HEK293 (cell line): ENCODE data around the gene RAG1.
A peak's percentile ranks its signal among the peaks of the same experiment; 100 is the strongest.

ENCODE experiments used
- KLF1 ChIP-seq: fragments of 450-650 bp; formaldehyde crosslinking; IDR thresholded peaks from 2 replicates; pipeline ENCODE4 v1.5.1; 2016; ENCODE audit warnings: missing biosample characterization, missing genetic modification characterization
- KLF8 ChIP-seq: fragments of 450-650 bp; formaldehyde crosslinking; IDR thresholded peaks from 2 replicates; pipeline ENCODE4 v1.5.1; 2016; ENCODE audit warnings: missing biosample characterization, missing genetic modification characterization
- PRDM1 ChIP-seq: fragments of 450-650 bp; formaldehyde crosslinking; IDR thresholded peaks from 2 replicates; pipeline ENCODE4; 2016; ENCODE audit warnings: missing biosample characterization, missing genetic modification characterization
- RBAK ChIP-seq: fragments of 450-650 bp; formaldehyde crosslinking; IDR thresholded peaks from 2 replicates; pipeline ENCODE4 v1.5.1; 2016; ENCODE audit warnings: missing biosample characterization, missing genetic modification characterization
- SCRT1 ChIP-seq: fragments of 450-650 bp; formaldehyde crosslinking; IDR thresholded peaks from 2 replicates; pipeline ENCODE4 v1.5.1; 2016; ENCODE audit warnings: missing biosample characterization, missing genetic modification characterization, borderline replicate concordance
- SP3 ChIP-seq: fragments of 450-650 bp; formaldehyde crosslinking; IDR thresholded peaks from 2 replicates; pipeline ENCODE4 v1.5.1; 2016; ENCODE audit warnings: missing biosample characterization, missing genetic modification characterization
- TSHZ1 ChIP-seq: fragments of 450-650 bp; formaldehyde crosslinking; IDR thresholded peaks from 2 replicates; pipeline ENCODE4 v1.5.1; 2016; ENCODE audit warnings: missing biosample characterization, missing genetic modification characterization, borderline replicate concordance
- YY1 ChIP-seq: fragments of 450-650 bp; formaldehyde crosslinking; IDR thresholded peaks from 2 replicates; pipeline ENCODE4 v1.5.1; 2018; ENCODE audit warnings: missing biosample characterization, missing genetic modification characterization
- ZBTB48 ChIP-seq: fragments of 450-650 bp; formaldehyde crosslinking; IDR thresholded peaks from 2 replicates; pipeline ENCODE4 v1.5.1; 2016; ENCODE audit warnings: missing biosample characterization, missing genetic modification characterization
- ZBTB49 ChIP-seq: fragments of 450-650 bp; formaldehyde crosslinking; IDR thresholded peaks from 2 replicates; pipeline ENCODE4 v1.5.1; 2016; ENCODE audit warnings: missing biosample characterization, missing genetic modification characterization, low read depth
- ZBTB8A ChIP-seq: fragments of 450-650 bp; formaldehyde crosslinking; IDR thresholded peaks from 2 replicates; pipeline ENCODE4 v1.5.1; 2016; ENCODE audit warnings: missing biosample characterization, missing genetic modification characterization
- ZFP3 ChIP-seq: fragments of 450-650 bp; formaldehyde crosslinking; IDR thresholded peaks from 2 replicates; pipeline ENCODE4 v1.5.1; 2016; ENCODE audit warnings: low read depth, missing biosample characterization, missing genetic modification characterization
- ZFP69B ChIP-seq: fragments of 450-650 bp; formaldehyde crosslinking; IDR thresholded peaks from 2 replicates; pipeline ENCODE4 v1.5.1; 2016; ENCODE audit warnings: missing biosample characterization, missing genetic modification characterization
- ZNF114 ChIP-seq: fragments of 450-650 bp; formaldehyde crosslinking; IDR thresholded peaks from 2 replicates; pipeline ENCODE4 v1.5.0; 2017; ENCODE audit warnings: missing biosample characterization, missing genetic modification characterization
- ZNF175 ChIP-seq: fragments of 450-650 bp; formaldehyde crosslinking; IDR thresholded peaks from 2 replicates; pipeline ENCODE4 v1.5.1; 2016; ENCODE audit warnings: missing biosample characterization, missing genetic modification characterization
- ZNF2 ChIP-seq: fragments of 450-650 bp; formaldehyde crosslinking; IDR thresholded peaks from 2 replicates; pipeline ENCODE4 v1.5.1; 2016; ENCODE audit warnings: missing biosample characterization, missing genetic modification characterization
- ZNF214 ChIP-seq: fragments of 450-650 bp; formaldehyde crosslinking; IDR thresholded peaks from 2 replicates; pipeline ENCODE4 v1.5.1; 2017; ENCODE audit warnings: missing biosample characterization, mild to moderate bottlenecking, missing genetic modification characterization, borderline replicate concordance
- ZNF23 ChIP-seq: fragments of 450-650 bp; formaldehyde crosslinking; IDR thresholded peaks from 2 replicates; pipeline ENCODE4 v1.5.1; 2016; ENCODE audit warnings: missing biosample characterization, missing genetic modification characterization, borderline replicate concordance
- ZNF24 ChIP-seq: fragments of 450-650 bp; formaldehyde crosslinking; IDR thresholded peaks from 2 replicates; pipeline ENCODE4 v1.5.1; 2016; ENCODE audit warnings: missing biosample characterization, missing genetic modification characterization
- ZNF341 ChIP-seq: fragments of 450-650 bp; formaldehyde crosslinking; IDR thresholded peaks from 2 replicates; pipeline ENCODE4; 2016; ENCODE audit warnings: low read depth, missing biosample characterization, missing genetic modification characterization
- ZNF350 ChIP-seq: fragments of 450-650 bp; formaldehyde crosslinking; IDR thresholded peaks from 2 replicates; pipeline ENCODE4 v1.5.0; 2017; ENCODE audit warnings: missing biosample characterization, mild to moderate bottlenecking, missing genetic modification characterization
- ZNF394 ChIP-seq: fragments of 450-650 bp; formaldehyde crosslinking; IDR thresholded peaks from 2 replicates; pipeline ENCODE4 v1.5.1; 2016; ENCODE audit warnings: missing biosample characterization, missing genetic modification characterization, mild to moderate bottlenecking, moderate library complexity, borderline replicate concordance
- ZNF518A ChIP-seq: fragments of 450-650 bp; formaldehyde crosslinking; conservative IDR thresholded peaks from 2 replicates; pipeline ENCODE4 v1.5.1; 2016; ENCODE audit warnings: low read depth, missing biosample characterization, missing genetic modification characterization
- ZNF600 ChIP-seq: fragments of 450-650 bp; formaldehyde crosslinking; IDR thresholded peaks from 2 replicates; pipeline ENCODE4 v1.5.1; 2016; ENCODE audit warnings: missing biosample characterization, missing genetic modification characterization
- ZNF76 ChIP-seq: fragments of 450-650 bp; formaldehyde crosslinking; IDR thresholded peaks from 2 replicates; pipeline ENCODE4; 2016; ENCODE audit warnings: low read depth, missing biosample characterization, missing genetic modification characterization, borderline replicate concordance
- ZNF776 ChIP-seq: fragments of 450-650 bp; formaldehyde crosslinking; IDR thresholded peaks from 2 replicates; pipeline ENCODE4 v1.5.0; 2017; ENCODE audit warnings: missing biosample characterization, missing genetic modification characterization, borderline replicate concordance
- ZSCAN23 ChIP-seq: fragments of 450-650 bp; formaldehyde crosslinking; IDR thresholded peaks from 2 replicates; pipeline ENCODE4 v1.5.1; 2016; ENCODE audit warnings: missing biosample characterization, missing genetic modification characterization
- ZSCAN4 ChIP-seq: fragments of 450-650 bp; formaldehyde crosslinking; IDR thresholded peaks from 2 replicates; pipeline ENCODE4 v1.5.1; 2017; ENCODE audit warnings: missing biosample characterization, missing genetic modification characterization

The RAG1 gene

GRCh38 chr11:36594316-36594989 lies 26.6 kb downstream of the RAG1 start, which contains the start of gene IFTAP (continued):
- TF ChIP-seq ZNF518A (tag by site-specific recombination) (peak; percentile 99), ZNF341 (peak; percentile 74), ZSCAN4 (tag by site-specific recombination) (0 out of 2 replicates have a peak, but pooled peaks have one; percentile 23), ZNF214 (tag by site-specific recombination) (no peak), ZNF600 (tag by site-specific recombination) (peak; percentile 58; the same call in 1 of the 2 replicates), ZNF114 (tag by site-specific recombination) (no peak), ZBTB8A (tag by site-specific recombination) (0 out of 2 replicates have a peak, but pooled peaks have one; percentile 20), ZSCAN23 (tag by site-specific recombination) (no peak), ZNF76 (tag by site-specific recombination) (peak; percentile 97), KLF1 (tag by site-specific recombination) (no peak), ZBTB49 (no peak), ZNF350 (peak; percentile 76; the same call in 1 of the 2 replicates), PRDM1 (0 out of 2 replicates have a peak, but pooled peaks have one; percentile 39), RBAK (tag by site-specific recombination) (no peak), ZNF23 (no peak), ZNF24 (peak; percentile 64; the same call in 1 of the 2 replicates), ZNF2 (tag by site-specific recombination) (peak; percentile 94), YY1 (tag by site-specific recombination) (peak; percentile 66; the same call in 1 of the 2 replicates), ZNF175 (tag by site-specific recombination) (no peak), ZFP3 (tag by site-specific recombination) (no peak), ZBTB48 (tag by site-specific recombination) (peak; percentile 57; the same call in 1 of the 2 replicates), KLF8 (tag by site-specific recombination) (peak; percentile 68), TSHZ1 (no peak), ZFP69B (0 out of 2 replicates have a peak, but pooled peaks have one; percentile 30), SCRT1 (tag by site-specific recombination) (peak; percentile 82), ZNF776 (tag by site-specific recombination) (no peak), SP3 (tag by site-specific recombination) (peak; percentile 62), ZNF394 (peak; percentile 50; the same call in 1 of the 2 replicates)
